Measurements from ENCODE around the gene JAML. TPM values are rescaled to one million over a fixed set of nuclear protein-coding genes. Genes with fewer than 3 reads are reported as not detected.

JAML gene
- total RNA-seq, 1 experiment from 2014 or later = 0.30 TPM

- CTCF ChIA-PET = no interaction called here
- Histone ChIP-seq H3K79me2 (ENCODE audit: insufficient read depth, low read length) (no peaks in the 10 kb centered on the region), H3K4me2 (ENCODE audit: low read length) (no peak overlapping the region), H3K4me3 (replicated peaks in 1 of 2; ENCODE audit: low read depth in 1 of 2, low read length in 2 of 2) (no peak overlapping the region), H3K9ac (ENCODE audit: low read length) (no peak overlapping the region), H3K9me3 (ENCODE audit: control insufficient read depth in 1 of 2, insufficient read depth in 1 of 2, low read depth in 1 of 2, low read length in 2 of 2) (no peaks in the 10 kb centered on the region), H3K9me2 (ENCODE audit: insufficient read depth) (no peaks in the 10 kb centered on the region), H3K4me1 (ENCODE audit: control insufficient read depth in 1 of 2, insufficient read depth in 2 of 2, low read length in 2 of 2) (no peaks in the 10 kb centered on the region), H3K36me3 (ENCODE audit: control insufficient read depth in 1 of 2, insufficient read depth in 2 of 2, low read length in 2 of 2) (no peaks in the 10 kb centered on the region), H3K27ac (ENCODE audit: low read depth, low read length) (no peak overlapping the region), H3K27me3 (ENCODE audit: insufficient read depth, low read length) (no peaks in the 10 kb centered on the region; the same call in 1 of the 2 replicates), H4K20me1 (ENCODE audit: insufficient read depth) (no peaks in the 10 kb centered on the region), H2AFZ (ENCODE audit: low read depth, low read length, poor library complexity, severe bottlenecking) (no peak overlapping the region)
- no TSS peak for BruUV-seq (replicated peaks)
- no peak for TF ChIP-seq RAD21 (IDR thresholded peaks at IDR 0.05; ENCODE audit: low read depth)
- TF ChIP-seq CTCF (IDR thresholded peaks at IDR 0.05 in 2 of 3, conservative IDR thresholded peaks at IDR 0.05 in 1 of 3; ENCODE audit: borderline replicate concordance in 1 of 3, insufficient read depth in 1 of 3, low read depth in 2 of 3, low read length in 2 of 3) = no peak
- no peak for TF ChIP-seq FOSL1 (IDR thresholded peaks at IDR 0.05; ENCODE audit: low read depth)
- TF ChIP-seq SP1 (IDR thresholded peaks at IDR 0.05; ENCODE audit: low read depth) = no peak
- no peak for TF ChIP-seq SIN3A (IDR thresholded peaks at IDR 0.05; ENCODE audit: low read depth)
- no peak for TF ChIP-seq REST (IDR thresholded peaks at IDR 0.05; ENCODE audit: low read depth)
- TF ChIP-seq, protein P1, sequence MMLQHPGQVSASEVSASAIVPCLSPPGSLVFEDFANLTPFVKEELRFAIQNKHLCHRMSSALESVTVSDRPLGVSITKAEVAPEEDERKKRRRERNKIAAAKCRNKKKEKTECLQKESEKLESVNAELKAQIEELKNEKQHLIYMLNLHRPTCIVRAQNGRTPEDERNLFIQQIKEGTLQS (IDR thresholded peaks at IDR 0.05) = no peak
- TF ChIP-seq YY1 (IDR thresholded peaks at IDR 0.05; ENCODE audit: extremely low read depth, insufficient replicate concordance, low read depth, low read length) = no peak
- TF ChIP-seq, protein P2, sequence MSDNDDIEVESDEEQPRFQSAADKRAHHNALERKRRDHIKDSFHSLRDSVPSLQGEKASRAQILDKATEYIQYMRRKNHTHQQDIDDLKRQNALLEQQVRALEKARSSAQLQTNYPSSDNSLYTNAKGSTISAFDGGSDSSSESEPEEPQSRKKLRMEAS (IDR thresholded peaks at IDR 0.05) = no peak
- POLR2A ChIA-PET = no interaction called here
- RAD21 ChIA-PET (ENCODE audit: low non-redundant PET in 1 of 2, low total read pairs in 2 of 2, uncharacterized antibody in 2 of 2, unreplicated experiment in 2 of 2) = no interaction called here
- intact Hi-C loops (cut with micrococcal nuclease) = no loop called here
- DNase-seq (ENCODE audit: low read depth, low spot score) (no peak), ATAC-seq (no peak)
Observed at GRCh38 chr11:118223570-118223969, 1.2 kb downstream of the JAML start.
